A549 (cell line): Measurements from ENCODE around the gene TMEM44.

Source experiments
- CTCF ChIP-seq: fragments of >200 bp; sonication (Bioruptor Twin); formaldehyde crosslinking; IDR thresholded peaks from 3 replicates; pipeline ENCODE4 v1.5.1; 2016
- POLR2A ChIP-seq: IDR thresholded peaks from 2 replicates; pipeline ENCODE4 v1.6.1; 2012; ENCODE audit warnings: mild to moderate bottlenecking, low read length
- SREBF2 ChIP-seq: fragments of 450-650 bp; IDR thresholded peaks from 2 replicates; pipeline ENCODE4 v1.6.1; 2014; ENCODE audit warnings: mild to moderate bottlenecking, moderate library complexity

DNA sequence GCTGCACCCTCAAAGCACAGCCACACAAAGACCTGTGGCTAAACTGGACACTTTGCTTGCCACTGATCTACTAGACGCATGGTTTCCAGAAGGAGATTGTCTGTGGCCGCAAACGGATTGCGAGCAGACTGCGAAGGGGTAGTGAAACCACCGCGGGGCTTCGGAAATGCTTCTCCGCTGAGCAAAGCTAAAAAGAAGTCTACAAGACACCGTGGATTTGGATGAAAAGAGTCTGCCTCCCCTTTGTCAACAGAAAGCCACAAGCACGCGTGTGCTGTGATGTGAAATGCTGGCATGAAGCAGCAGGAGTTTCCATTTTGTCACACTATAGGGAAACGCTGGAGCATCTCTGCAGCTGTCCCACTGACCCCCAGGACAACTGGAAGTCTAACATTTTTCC lies 63.0 kb downstream of the TMEM44 start:
- TF ChIP-seq CTCF (no peak), SREBF2 (no peak), POLR2A (no peak)
